ENCODE measurements around the gene TMEM244.

DNA sequence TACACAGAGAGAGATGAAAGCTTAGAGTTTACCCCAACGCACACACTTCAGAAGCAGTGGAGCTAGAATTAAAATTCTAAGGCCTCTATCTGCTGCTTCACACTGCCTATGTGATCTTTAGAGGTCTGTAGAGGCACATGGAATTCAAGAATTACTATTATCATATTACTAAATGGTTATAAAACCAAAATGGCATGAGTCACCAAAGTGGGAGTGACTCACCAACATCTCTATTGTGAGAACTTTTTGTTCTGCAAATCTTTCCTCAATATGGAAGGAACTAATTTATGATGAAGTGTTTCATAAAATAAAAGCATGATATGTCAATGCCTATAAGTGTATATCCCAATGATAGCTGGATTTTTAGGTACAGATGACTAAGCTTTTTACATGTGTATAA, 28.5 kb upstream of the TMEM244 start:
- TF ChIP-seq EZH2 (conservative IDR thresholded peaks at IDR 0.05; ENCODE audit: low read depth, low read length) (no peak), ARNT (IDR thresholded peaks at IDR 0.05) (no peak), TRIM24 (CRISPR knock-in tag; IDR thresholded peaks at IDR 0.05) (no peak), SIN3B (IDR thresholded peaks at IDR 0.05; ENCODE audit: low read length) (no peak), ZNF569 (CRISPR knock-in tag; IDR thresholded peaks at IDR 0.05; ENCODE audit: borderline replicate concordance) (no peak), ZBTB8A (CRISPR knock-in tag; IDR thresholded peaks at IDR 0.05; ENCODE audit: borderline replicate concordance, low read depth) (no peak), KDM5A (IDR thresholded peaks at IDR 0.05; ENCODE audit: borderline replicate concordance, low read length) (no peak)
- TF ChIP-seq, protein P1, sequence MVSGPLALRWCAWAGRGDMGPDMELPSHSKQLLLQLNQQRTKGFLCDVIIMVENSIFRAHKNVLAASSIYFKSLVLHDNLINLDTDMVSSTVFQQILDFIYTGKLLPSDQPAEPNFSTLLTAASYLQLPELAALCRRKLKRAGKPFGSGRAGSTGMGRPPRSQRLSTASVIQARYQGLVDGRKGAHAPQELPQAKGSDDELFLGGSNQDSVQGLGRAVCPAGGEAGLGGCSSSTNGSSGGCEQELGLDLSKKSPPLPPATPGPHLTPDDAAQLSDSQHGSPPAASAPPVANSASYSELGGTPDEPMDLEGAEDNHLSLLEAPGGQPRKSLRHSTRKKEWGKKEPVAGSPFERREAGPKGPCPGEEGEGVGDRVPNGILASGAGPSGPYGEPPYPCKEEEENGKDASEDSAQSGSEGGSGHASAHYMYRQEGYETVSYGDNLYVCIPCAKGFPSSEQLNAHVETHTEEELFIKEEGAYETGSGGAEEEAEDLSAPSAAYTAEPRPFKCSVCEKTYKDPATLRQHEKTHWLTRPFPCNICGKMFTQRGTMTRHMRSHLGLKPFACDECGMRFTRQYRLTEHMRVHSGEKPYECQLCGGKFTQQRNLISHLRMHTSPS (CRISPR knock-in tag; IDR thresholded peaks at IDR 0.05; ENCODE audit: low read depth) = no peak
- TF ChIP-seq, protein P2, sequence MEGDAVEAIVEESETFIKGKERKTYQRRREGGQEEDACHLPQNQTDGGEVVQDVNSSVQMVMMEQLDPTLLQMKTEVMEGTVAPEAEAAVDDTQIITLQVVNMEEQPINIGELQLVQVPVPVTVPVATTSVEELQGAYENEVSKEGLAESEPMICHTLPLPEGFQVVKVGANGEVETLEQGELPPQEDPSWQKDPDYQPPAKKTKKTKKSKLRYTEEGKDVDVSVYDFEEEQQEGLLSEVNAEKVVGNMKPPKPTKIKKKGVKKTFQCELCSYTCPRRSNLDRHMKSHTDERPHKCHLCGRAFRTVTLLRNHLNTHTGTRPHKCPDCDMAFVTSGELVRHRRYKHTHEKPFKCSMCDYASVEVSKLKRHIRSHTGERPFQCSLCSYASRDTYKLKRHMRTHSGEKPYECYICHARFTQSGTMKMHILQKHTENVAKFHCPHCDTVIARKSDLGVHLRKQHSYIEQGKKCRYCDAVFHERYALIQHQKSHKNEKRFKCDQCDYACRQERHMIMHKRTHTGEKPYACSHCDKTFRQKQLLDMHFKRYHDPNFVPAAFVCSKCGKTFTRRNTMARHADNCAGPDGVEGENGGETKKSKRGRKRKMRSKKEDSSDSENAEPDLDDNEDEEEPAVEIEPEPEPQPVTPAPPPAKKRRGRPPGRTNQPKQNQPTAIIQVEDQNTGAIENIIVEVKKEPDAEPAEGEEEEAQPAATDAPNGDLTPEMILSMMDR (CRISPR knock-in tag; IDR thresholded peaks at IDR 0.05) = no peak
- TF ChIP-seq, protein P3, sequence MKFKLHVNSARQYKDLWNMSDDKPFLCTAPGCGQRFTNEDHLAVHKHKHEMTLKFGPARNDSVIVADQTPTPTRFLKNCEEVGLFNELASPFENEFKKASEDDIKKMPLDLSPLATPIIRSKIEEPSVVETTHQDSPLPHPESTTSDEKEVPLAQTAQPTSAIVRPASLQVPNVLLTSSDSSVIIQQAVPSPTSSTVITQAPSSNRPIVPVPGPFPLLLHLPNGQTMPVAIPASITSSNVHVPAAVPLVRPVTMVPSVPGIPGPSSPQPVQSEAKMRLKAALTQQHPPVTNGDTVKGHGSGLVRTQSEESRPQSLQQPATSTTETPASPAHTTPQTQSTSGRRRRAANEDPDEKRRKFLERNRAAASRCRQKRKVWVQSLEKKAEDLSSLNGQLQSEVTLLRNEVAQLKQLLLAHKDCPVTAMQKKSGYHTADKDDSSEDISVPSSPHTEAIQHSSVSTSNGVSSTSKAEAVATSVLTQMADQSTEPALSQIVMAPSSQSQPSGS (CRISPR knock-in tag; IDR thresholded peaks at IDR 0.05) = no peak
- TF ChIP-seq, protein P4, sequence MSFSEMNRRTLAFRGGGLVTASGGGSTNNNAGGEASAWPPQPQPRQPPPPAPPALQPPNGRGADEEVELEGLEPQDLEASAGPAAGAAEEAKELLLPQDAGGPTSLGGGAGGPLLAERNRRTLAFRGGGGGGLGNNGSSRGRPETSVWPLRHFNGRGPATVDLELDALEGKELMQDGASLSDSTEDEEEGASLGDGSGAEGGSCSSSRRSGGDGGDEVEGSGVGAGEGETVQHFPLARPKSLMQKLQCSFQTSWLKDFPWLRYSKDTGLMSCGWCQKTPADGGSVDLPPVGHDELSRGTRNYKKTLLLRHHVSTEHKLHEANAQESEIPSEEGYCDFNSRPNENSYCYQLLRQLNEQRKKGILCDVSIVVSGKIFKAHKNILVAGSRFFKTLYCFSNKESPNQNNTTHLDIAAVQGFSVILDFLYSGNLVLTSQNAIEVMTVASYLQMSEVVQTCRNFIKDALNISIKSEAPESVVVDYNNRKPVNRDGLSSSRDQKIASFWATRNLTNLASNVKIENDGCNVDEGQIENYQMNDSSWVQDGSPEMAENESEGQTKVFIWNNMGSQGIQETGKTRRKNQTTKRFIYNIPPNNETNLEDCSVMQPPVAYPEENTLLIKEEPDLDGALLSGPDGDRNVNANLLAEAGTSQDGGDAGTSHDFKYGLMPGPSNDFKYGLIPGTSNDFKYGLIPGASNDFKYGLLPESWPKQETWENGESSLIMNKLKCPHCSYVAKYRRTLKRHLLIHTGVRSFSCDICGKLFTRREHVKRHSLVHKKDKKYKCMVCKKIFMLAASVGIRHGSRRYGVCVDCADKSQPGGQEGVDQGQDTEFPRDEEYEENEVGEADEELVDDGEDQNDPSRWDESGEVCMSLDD (CRISPR knock-in tag; IDR thresholded peaks at IDR 0.05; ENCODE audit: borderline replicate concordance) = no peak
